Esophagus muscularis mucosa (tissue), 4 donors: ENCODE data around the gene UGT1A4. TPM values are rescaled to one million over a fixed set of nuclear protein-coding genes. Genes with fewer than 3 reads are reported as not detected.

Experiments
- DNase-seq: peaks from one replicate; pipeline ENCODE4 v3.0.0-alpha.2; 2017; ENCODE audit errors: extremely low spot score
- H3K27ac ChIP-seq, 4 donors: fragments of 200-600 bp; sonication (generic); replicated peaks in 1 of 4; 1 replicate in 3 of 4; 2 replicates in 1 of 4; pipeline ENCODE4 v1.5.1; 2016 to 2019; ENCODE audit warnings: mild to moderate bottlenecking in 1 of 4
- H3K27me3 ChIP-seq, 4 donors: fragments of 200-600 bp; sonication (generic); one replicate each; pipeline versions ENCODE4 v1.5.1 to v1.6.0; 2016 to 2019
- H3K36me3 ChIP-seq, 4 donors: fragments of 200-600 bp; sonication (generic); one replicate each; pipeline ENCODE4 v1.5.1; 2016 to 2019
- H3K4me1 ChIP-seq, 4 donors: fragments of 200-600 bp; sonication (generic); one replicate each; pipeline ENCODE4 v1.5.1; 2016 to 2019
- H3K4me3 ChIP-seq, 4 donors: fragments of 200-600 bp; sonication (generic); 1 replicate in 2 of 4; 2 replicates in 2 of 4; pipeline ENCODE4 v1.5.1; 2016 to 2019; ENCODE audit warnings: mild to moderate bottlenecking in 4 of 4, moderate library complexity in 1 of 4
- H3K9me3 ChIP-seq, 4 donors: fragments of 200-600 bp; sonication (generic); 1 replicate in 3 of 4; 2 replicates in 1 of 4; pipeline ENCODE4 v1.5.1; 2016 to 2019
- EP300 ChIP-seq: sonication (generic); formaldehyde crosslinking; IDR thresholded peaks from one replicate; pipeline ENCODE4 v1.6.1; 2017; ENCODE audit warnings: antibody characterized with exemption
- POLR2A ChIP-seq: fragments of 450-650 bp; IDR thresholded peaks from one replicate; pipeline ENCODE4 v1.6.1; 2017; ENCODE audit warnings: antibody characterized with exemption, moderate library complexity, mild to moderate bottlenecking, low read depth
- POLR2AphosphoS5 ChIP-seq, 2 donors: sonication (generic); formaldehyde crosslinking; IDR thresholded peaks; one replicate each; pipeline ENCODE4 v1.6.1; 2017; ENCODE audit warnings: antibody characterized with exemption in 2 of 2
- WGBS: methylation state at CpG from one replicate; pipeline ENCODE4 v1.1.5; 2018; 5-methylcytosine and 5-hydroxymethylcytosine counted together
- intact Hi-C: fragments of 100-400 bp; cut with DNase I; formaldehyde crosslinking; loops from one replicate; pipeline ENCODE4 v1.15.1; 2023
- total RNA-seq, 4 donors: library from RNA; depleted of rRNA; stranded (reverse); fragments of >200 nt; gene quantifications; one replicate each; pipeline versions ENCODE4 v1.1.0 to v1.2.1, GENCODE V29; 2016
- TF ChIP-seq, protein P1 (sequence below), 3 experiments: fragments of 200-600 bp in 2 of 3; fragments of 450-650 bp in 1 of 3; sonication (generic) in 2 of 3; IDR thresholded peaks; one replicate each; pipeline ENCODE4 v1.5.1; 2017 to 2019; ENCODE audit warnings: antibody characterized with exemption in 3 of 3, mild to moderate bottlenecking in 2 of 3, moderate library complexity in 1 of 3

The UGT1A4 gene
- total RNA-seq, 4 donors from 2014 or later: not detected

DNA sequence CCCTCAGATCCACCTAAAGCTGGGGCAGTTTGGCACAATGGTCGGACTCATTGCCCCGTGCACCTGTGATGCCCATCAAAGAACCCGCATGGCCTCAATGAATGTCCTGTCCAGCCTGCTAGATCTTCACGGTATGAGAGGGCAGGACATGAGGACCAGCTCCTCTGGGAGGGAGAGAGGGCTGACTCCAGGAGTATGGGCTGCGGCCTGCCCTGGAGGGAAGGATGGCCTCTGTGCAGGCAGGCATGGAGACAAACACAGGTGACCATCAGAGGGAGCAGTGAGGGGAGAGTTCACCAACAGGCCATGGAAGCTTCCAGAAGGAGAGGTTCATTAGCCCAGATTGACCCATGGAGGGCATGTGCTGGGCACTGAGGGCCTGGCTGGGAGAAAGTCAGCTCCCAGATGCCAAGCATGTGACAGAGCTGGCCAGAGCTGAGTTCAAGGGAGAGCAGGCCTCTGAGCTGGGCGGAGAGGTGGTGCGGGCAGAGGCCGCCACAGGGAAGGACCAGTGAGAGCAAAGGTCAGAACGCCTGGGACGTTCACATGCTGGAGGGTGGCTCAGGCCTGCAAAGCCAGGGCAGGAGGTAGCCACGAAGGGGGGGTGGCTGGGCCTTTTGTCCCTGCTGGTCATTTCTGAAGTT lies 99.6 kb downstream of the UGT1A4 start:
- no peak for DNase-seq

DNA sequence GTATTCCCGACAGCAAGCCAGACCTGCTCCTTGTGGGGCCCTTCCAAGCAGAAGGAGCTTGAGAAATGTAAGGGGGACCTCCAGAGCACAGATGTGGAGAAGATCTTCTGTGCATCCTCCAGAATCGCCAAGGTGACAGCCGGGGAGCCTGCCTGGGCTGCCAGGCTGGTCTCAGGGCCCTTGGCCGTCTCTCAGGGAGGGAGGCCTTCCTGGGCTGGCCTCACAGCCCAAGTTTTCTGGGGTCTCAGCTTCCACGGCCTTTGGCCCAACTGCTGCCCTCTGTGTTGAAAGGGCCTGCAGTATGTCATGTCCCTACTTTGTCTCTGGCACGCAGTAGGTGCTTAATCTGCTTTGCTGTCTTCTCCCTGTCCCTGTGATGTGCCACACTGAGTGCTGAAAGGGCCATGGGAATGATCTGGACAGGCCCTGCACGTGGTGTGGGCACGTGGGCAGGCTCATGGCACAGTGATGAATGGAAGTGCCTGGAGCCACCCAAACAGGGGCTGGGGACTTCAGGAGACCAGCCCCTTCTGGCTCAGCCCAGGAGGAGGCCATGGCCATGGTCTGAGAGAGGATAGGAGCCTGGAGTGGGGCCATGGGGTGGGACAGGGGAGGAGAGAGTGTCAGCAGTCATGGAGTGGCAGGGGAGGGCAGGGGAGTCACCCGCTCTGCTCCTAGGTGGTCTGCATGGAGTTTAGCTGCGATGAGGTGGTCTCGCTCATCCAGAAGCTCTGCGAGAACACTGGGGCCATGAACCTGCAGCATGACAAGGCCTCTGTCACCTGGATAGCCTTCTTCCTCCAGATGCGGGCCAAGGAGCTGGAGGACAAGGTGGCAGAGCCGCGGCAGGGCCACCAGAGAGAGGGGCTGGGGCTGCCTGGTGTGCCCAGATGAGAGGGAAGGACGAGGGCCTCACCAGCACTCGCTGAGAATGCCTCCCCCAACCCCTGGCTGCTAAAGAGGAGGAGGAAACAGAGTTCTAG lies 100.4 kb downstream of the UGT1A4 start:
- H3K36me3 ChIP-seq: no peaks in the 10 kb centered on the region
- H3K27ac ChIP-seq: no peak overlapping the region
- TF ChIP-seq, protein P1, sequence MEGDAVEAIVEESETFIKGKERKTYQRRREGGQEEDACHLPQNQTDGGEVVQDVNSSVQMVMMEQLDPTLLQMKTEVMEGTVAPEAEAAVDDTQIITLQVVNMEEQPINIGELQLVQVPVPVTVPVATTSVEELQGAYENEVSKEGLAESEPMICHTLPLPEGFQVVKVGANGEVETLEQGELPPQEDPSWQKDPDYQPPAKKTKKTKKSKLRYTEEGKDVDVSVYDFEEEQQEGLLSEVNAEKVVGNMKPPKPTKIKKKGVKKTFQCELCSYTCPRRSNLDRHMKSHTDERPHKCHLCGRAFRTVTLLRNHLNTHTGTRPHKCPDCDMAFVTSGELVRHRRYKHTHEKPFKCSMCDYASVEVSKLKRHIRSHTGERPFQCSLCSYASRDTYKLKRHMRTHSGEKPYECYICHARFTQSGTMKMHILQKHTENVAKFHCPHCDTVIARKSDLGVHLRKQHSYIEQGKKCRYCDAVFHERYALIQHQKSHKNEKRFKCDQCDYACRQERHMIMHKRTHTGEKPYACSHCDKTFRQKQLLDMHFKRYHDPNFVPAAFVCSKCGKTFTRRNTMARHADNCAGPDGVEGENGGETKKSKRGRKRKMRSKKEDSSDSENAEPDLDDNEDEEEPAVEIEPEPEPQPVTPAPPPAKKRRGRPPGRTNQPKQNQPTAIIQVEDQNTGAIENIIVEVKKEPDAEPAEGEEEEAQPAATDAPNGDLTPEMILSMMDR (IDR thresholded peaks at IDR 0.05): no peak
- TF ChIP-seq EP300: no peak
- TF ChIP-seq POLR2AphosphoS5 (IDR thresholded peaks at IDR 0.05): no peak
- no peak for TF ChIP-seq POLR2A
- no peak for DNase-seq
- WGBS: 85% methylated on average over 14 of the region's 17 CpGs
- peaks cover 0 to 5% (median 0%) of the 10 kb centered on the region in 4 donors for H3K27me3 ChIP-seq
- H3K4me1 ChIP-seq: no peaks in the 10 kb centered on the region
- H3K9me3 ChIP-seq: no peaks in the 10 kb centered on the region
- intact Hi-C loops: no loop called here
- no peak overlapping the region for H3K4me3 ChIP-seq

More for the DNA sequence above, 99.6 kb downstream of the UGT1A4 start:
- H3K9me3 ChIP-seq: no peaks in the 10 kb centered on the region
- H3K27me3 ChIP-seq: peaks cover 0 to 5% (median 0%) of the 10 kb centered on the region in 4 donors
- no peak overlapping the region for H3K4me3 ChIP-seq
- H3K4me1 ChIP-seq: no peaks in the 10 kb centered on the region
- no peak for TF ChIP-seq POLR2A
- TF ChIP-seq POLR2AphosphoS5 (IDR thresholded peaks at IDR 0.05): no peak
- TF ChIP-seq, protein P1 (IDR thresholded peaks at IDR 0.05): no peak
- no peak for TF ChIP-seq EP300
- no peaks in the 10 kb centered on the region for H3K36me3 ChIP-seq
- intact Hi-C loops: no loop called here
- no peak overlapping the region for H3K27ac ChIP-seq
- WGBS: 91% methylated on average over 9 of the region's 11 CpGs

DNA sequence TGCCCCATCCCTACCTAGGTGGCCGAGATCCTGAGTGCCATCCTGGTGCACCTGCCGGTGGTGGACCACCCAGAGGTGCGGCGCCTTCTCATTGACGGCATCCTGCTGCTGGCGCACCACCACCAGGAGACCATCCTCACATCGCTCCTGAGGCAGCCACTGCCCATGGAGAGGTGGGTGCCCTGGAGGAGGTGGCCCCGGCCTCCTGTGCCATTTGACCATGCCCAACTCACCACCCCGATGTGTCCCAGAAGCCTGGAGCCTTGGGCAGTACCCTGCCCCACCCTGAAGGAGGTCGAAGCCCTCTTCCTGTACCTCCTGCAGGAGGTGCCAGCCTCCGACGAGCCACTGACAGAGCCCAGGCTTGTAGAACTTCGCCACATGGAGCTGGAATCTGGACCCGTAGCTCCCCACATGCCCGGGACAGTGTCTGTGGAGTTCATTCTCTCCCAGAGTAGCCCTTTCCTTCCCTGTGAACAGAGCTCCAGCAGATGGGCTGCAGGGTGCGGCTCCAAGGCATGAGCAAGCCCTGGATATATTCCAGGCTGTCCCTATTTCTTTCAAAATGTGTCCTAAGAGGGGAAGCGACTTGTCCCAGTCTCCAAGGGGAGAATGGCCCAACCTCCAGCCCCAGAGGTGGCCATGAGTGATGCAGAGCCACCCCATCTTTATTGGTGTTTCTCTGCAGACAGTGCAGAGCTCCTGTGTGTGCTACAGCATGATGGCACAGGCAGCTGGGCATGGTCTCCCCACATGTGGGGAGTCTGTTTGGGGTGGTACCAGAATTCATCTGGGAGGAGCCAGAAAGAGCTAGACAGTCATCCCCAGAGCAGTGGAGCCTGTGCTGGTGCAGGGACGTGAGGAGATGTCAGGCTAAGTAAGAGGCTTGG lies 101.6 kb downstream of the UGT1A4 start:
- no peak for DNase-seq
- Histone ChIP-seq H3K4me3 (no peak overlapping the region), H3K27ac (no peak overlapping the region), H3K27me3 (peaks cover 0 to 5% (median 0%) of the 10 kb centered on the region in 4 donors), H3K4me1 (no peaks in the 10 kb centered on the region), H3K9me3 (no peaks in the 10 kb centered on the region), H3K36me3 (no peaks in the 10 kb centered on the region)
- WGBS: 25% methylated on average over 2 of the region's 18 CpGs
- intact Hi-C loops: no loop called here
- TF ChIP-seq, protein P1 (IDR thresholded peaks at IDR 0.05): no peak
- no peak for TF ChIP-seq POLR2AphosphoS5 (IDR thresholded peaks at IDR 0.05)
- TF ChIP-seq POLR2A: no peak
- no peak for TF ChIP-seq EP300

DNA sequence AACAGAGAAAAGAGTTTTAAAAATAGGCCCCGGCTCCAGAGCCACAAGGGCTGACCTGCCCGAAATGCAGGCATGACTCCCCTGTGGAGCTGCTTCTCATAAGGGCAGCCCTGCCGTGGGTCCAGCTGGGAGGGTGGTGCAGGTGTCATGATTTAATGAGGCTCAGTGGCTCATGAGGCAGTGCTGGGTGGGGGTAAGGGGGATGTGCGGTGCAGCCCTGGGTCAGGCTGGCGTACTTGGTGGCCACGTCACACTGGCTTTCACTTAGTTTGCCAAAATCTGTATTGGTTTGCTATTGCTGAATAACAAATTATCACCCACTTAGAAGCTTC lies 102.2 kb downstream of the UGT1A4 start:
- H3K36me3 ChIP-seq: no peaks in the 10 kb centered on the region
- no peaks in the 10 kb centered on the region for H3K4me1 ChIP-seq
- no peaks in the 10 kb centered on the region for H3K9me3 ChIP-seq
- no peak for DNase-seq
- H3K27me3 ChIP-seq: peaks cover 0 to 5% (median 0%) of the 10 kb centered on the region in 4 donors
- H3K27ac ChIP-seq: no peak overlapping the region
- WGBS: 83% methylated on average over 1 of the region's 6 CpGs
- H3K4me3 ChIP-seq: no peak overlapping the region
- intact Hi-C loops: no loop called here
- TF ChIP-seq, protein P1 (IDR thresholded peaks at IDR 0.05): no peak
- TF ChIP-seq POLR2A: no peak
- TF ChIP-seq EP300: no peak
- TF ChIP-seq POLR2AphosphoS5 (IDR thresholded peaks at IDR 0.05): no peak
